SIG-M5 (cell line): ENCODE data around the gene ARHGEF33.

Experiments
- DNase-seq: peaks from one replicate; lab custom pipeline; 2025; lab: John Stamatoyannopoulos, UW

Gene ARHGEF33

GRCh38 chr2:38889575-38889974 is at the start of gene ARHGEF33:
Gene ARHGEF33 (plus strand): TSS chr2:38889875. CDS start chr2:38919448, 29,573 bp downstream.
- no peak for DNase-seq

- no peak for DNase-seq
Observed at GRCh38 chr2:38850045-38850444, 39.6 kb upstream of the ARHGEF33 start.

GRCh38 chr2:38856165-38856564 is 33.5 kb upstream of the ARHGEF33 start:
- no peak for DNase-seq

GRCh38 chr2:38862476-38862875 is 27.2 kb upstream of the ARHGEF33 start:
- no peak for DNase-seq

GRCh38 chr2:38863061-38863695 is 26.5 kb upstream of the ARHGEF33 start:
- no peak for DNase-seq

GRCh38 chr2:38866773-38867443 is 22.8 kb upstream of the ARHGEF33 start:
- no peak for DNase-seq

GRCh38 chr2:38871432-38871831 is 18.2 kb upstream of the ARHGEF33 start:
- no peak for DNase-seq

GRCh38 chr2:38873763-38874162 is 15.9 kb upstream of the ARHGEF33 start:
- no peak for DNase-seq

- DNase-seq: no peak
Observed at GRCh38 chr2:38875227-38875575, 14.5 kb upstream of the ARHGEF33 start.

GRCh38 chr2:38875576-38876367 is 13.9 kb upstream of the ARHGEF33 start, which contains the start of the genes DHX57 and MORN2:
Gene DHX57 (minus strand): TSS chr2:38875934. CDS start chr2:38868405, 7,529 bp downstream.
Gene MORN2 (plus strand): TSS chr2:38875976.
- DNase-seq: no peak

- no peak for DNase-seq
Observed at GRCh38 chr2:38876407-38876806, 13.3 kb upstream of the ARHGEF33 start.

- no peak for DNase-seq
Observed at GRCh38 chr2:38886063-38886462, 3.6 kb upstream of the ARHGEF33 start.

- DNase-seq: no peak
Observed at GRCh38 chr2:38887347-38887746, 2.3 kb upstream of the ARHGEF33 start.

- no peak for DNase-seq
Observed at GRCh38 chr2:38887902-38888554, 1.6 kb upstream of the ARHGEF33 start.

- DNase-seq: no peak
Observed at GRCh38 chr2:38889045-38889444, 630 bp upstream of the ARHGEF33 start.

- no peak for DNase-seq
Observed at GRCh38 chr2:38892819-38893218, 3.1 kb downstream of the ARHGEF33 start.

GRCh38 chr2:38898256-38898655 is 8.6 kb downstream of the ARHGEF33 start:
- no peak for DNase-seq

- DNase-seq: no peak
Observed at GRCh38 chr2:38900726-38901125, 11.1 kb downstream of the ARHGEF33 start.

GRCh38 chr2:38905251-38905650 is 15.6 kb downstream of the ARHGEF33 start:
- DNase-seq: no peak

- DNase-seq: no peak
Observed at GRCh38 chr2:38907242-38907641, 17.6 kb downstream of the ARHGEF33 start.

- no peak for DNase-seq
Observed at GRCh38 chr2:38907743-38908562, 18.3 kb downstream of the ARHGEF33 start.

- no peak for DNase-seq
Observed at GRCh38 chr2:38909872-38910271, 20.2 kb downstream of the ARHGEF33 start.
